SJCRH30 (cell line): ENCODE measurements around the gene SPINT2. TPM values are rescaled to one million over a fixed set of nuclear protein-coding genes. Genes with fewer than 3 reads are reported as not detected.
A peak's percentile ranks its signal among the peaks of the same experiment; 100 is the strongest.

Source experiments
- DNase-seq, 2 experiments: peaks; one replicate each; pipeline ENCODE4 v3.0.0-alpha.2; 2015 to 2020
- H3K27ac ChIP-seq: fragments of 250-450 bp; sonication (Bioruptor Pico); 2 replicates; pipeline ENCODE4 v1.5.1; 2020; ENCODE audit warnings: mild to moderate bottlenecking, moderate library complexity
- H3K27me3 ChIP-seq: fragments of 250-450 bp; sonication (Bioruptor Pico); 2 replicates; pipeline ENCODE4 v1.5.1; 2020; ENCODE audit warnings: mild to moderate bottlenecking, moderate library complexity
- H3K36me3 ChIP-seq: fragments of 250-450 bp; sonication (Bioruptor Pico); 2 replicates; pipeline ENCODE4 v1.5.1; 2020; ENCODE audit warnings: mild to moderate bottlenecking, moderate library complexity
- H3K4me1 ChIP-seq: fragments of 250-450 bp; sonication (Bioruptor Pico); 2 replicates; pipeline ENCODE4 v1.5.1; 2020; ENCODE audit warnings: mild to moderate bottlenecking, moderate library complexity
- H3K4me3 ChIP-seq: fragments of 250-450 bp; sonication (Bioruptor Pico); 2 replicates; pipeline ENCODE4 v1.5.1; 2020; ENCODE audit warnings: mild to moderate bottlenecking, moderate library complexity
- H3K9me3 ChIP-seq: fragments of 250-450 bp; sonication (Bioruptor Pico); replicated peaks from 2 replicates; pipeline ENCODE4 v1.5.1; 2020; ENCODE audit warnings: mild to moderate bottlenecking, moderate library complexity
- total RNA-seq: library from RNA; depleted of rRNA; stranded (reverse); fragments of >200 nt; shearing (Covaris generic); gene quantifications from 2 replicates; pipeline ENCODE4 v1.2.3, GENCODE V29; 2014

Gene SPINT2
- total RNA-seq, 1 experiment from 2014 or later, result 0.45 TPM

DNA sequence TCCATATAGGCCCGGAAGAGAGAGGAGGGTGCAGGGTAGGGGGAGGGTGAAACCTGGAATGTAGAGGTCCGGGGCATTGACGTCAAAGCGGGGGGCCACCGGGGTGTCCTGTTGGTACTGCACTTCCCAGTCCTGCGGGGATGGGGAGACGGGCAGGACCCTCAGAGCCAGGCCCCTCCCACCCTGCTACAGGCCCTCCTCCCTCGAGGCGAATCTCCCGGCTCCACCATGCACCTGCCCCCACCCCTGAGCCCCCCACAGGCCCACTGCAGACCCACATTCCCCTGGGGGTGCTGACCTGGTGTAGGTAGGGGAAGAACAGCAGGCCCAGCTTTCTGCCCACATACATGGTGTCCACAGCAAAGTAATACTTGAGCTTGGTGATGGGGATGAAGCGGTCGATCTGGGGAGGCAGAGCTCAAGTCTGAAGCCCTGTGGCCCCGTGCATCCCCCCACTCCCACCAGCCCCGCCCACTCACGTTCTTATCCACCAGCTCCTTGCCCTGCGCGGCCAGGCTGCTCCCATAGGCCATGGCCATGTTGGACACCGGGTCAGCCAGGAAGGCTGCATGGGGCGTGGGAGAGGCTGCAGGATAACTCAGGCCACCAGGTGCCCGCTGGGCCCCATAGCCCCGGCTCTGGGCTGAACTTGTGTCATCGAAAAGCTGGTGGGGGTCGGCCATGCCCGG lies 44.7 kb downstream of the SPINT2 start:
- no peaks in the 10 kb centered on the region for H3K27me3 ChIP-seq
- no peak overlapping the region for H3K27ac ChIP-seq
- DNase-seq, result no peak
- H3K9me3 ChIP-seq, result no peaks in the 10 kb centered on the region
- H3K4me1 ChIP-seq, result no peaks in the 10 kb centered on the region
- peaks cover 5% of the 10 kb centered on the region; the same call in 1 of the 2 replicates for H3K36me3 ChIP-seq
- H3K4me3 ChIP-seq, result no peak overlapping the region

DNA sequence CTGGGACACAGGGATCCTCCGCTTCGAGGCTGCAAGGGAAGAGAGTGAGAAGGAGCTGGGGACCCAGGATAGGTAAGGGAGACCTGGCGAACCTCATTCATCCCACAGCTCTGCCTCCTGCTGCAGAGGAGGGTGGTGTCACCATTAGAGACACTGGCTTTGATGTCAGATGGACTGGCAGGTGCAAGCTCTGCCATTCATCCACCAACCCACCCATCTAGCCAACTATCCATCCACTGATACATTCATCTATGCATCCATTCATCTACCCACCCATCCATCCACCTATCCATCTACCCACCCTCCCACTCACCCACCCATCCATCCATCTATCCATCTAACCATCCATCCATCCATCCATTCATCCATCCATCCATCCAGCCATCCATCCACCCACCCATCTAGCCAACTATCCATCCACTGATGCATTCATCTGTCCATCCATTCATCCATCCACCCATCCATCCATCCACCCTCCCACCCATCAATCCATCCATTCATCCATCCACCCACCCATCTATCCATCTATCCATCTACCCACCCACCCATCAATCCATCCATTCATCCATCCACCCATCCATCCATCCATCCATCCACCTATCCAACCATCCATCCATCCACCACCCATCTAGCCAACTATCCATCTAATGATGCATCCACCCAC lies 45.4 kb downstream of the SPINT2 start:
- DNase-seq, result no peak
- Histone ChIP-seq H3K4me1 (no peaks in the 10 kb centered on the region), H3K36me3 (peaks cover 2% of the 10 kb centered on the region; the same call in 1 of the 2 replicates), H3K9me3 (no peaks in the 10 kb centered on the region), H3K27me3 (no peaks in the 10 kb centered on the region), H3K27ac (no peak overlapping the region), H3K4me3 (no peak overlapping the region)

DNA sequence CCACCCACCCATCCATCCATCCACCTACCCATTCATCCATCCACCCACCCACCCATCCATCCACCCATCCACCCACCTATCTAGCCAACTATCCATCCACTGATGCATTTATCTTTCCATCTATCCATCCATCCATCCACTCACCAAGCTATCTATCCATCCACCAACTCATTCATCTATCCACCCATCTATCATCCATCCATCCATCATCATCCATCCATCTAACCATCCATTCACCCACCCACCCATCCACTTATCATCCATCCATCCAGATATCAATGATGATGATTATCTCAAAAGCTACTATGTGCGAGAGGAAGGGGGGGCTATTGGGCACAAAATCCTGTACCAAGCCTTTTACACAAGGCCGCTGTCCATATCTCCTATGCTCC lies 45.9 kb downstream of the SPINT2 start:
- no peaks in the 10 kb centered on the region for H3K4me1 ChIP-seq
- no peak overlapping the region for H3K4me3 ChIP-seq
- no peaks in the 10 kb centered on the region for H3K27me3 ChIP-seq
- no peaks in the 10 kb centered on the region for H3K9me3 ChIP-seq
- no peak overlapping the region for H3K27ac ChIP-seq
- H3K36me3 ChIP-seq, result peaks cover 2% of the 10 kb centered on the region; the same call in 1 of the 2 replicates
- no peak for DNase-seq

DNA sequence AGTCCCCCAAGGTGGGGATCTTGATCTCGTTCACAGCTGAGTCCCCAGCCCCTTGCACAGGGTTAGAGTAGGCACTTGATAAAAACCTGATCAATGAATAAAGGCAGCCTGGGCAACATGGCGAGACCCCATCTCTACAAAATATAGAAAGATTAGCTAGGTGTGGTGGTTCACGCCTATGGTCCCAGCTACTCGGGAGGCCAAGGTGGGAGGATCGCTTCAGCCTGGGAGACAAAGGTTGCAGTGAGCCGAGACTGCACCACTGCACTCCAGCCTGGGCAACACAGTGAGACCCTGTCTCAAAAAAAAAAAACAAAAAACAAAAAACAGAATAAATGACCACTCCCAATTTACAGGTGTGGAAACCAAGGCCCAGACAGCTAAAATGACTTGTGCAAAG lies 46.6 kb downstream of the SPINT2 start:
- Histone ChIP-seq H3K9me3 (no peaks in the 10 kb centered on the region), H3K4me1 (no peaks in the 10 kb centered on the region), H3K27ac (no peak overlapping the region), H3K27me3 (no peaks in the 10 kb centered on the region), H3K4me3 (no peak overlapping the region), H3K36me3 (peaks cover 2% of the 10 kb centered on the region; the same call in 1 of the 2 replicates)
- DNase-seq, result no peak

DNA sequence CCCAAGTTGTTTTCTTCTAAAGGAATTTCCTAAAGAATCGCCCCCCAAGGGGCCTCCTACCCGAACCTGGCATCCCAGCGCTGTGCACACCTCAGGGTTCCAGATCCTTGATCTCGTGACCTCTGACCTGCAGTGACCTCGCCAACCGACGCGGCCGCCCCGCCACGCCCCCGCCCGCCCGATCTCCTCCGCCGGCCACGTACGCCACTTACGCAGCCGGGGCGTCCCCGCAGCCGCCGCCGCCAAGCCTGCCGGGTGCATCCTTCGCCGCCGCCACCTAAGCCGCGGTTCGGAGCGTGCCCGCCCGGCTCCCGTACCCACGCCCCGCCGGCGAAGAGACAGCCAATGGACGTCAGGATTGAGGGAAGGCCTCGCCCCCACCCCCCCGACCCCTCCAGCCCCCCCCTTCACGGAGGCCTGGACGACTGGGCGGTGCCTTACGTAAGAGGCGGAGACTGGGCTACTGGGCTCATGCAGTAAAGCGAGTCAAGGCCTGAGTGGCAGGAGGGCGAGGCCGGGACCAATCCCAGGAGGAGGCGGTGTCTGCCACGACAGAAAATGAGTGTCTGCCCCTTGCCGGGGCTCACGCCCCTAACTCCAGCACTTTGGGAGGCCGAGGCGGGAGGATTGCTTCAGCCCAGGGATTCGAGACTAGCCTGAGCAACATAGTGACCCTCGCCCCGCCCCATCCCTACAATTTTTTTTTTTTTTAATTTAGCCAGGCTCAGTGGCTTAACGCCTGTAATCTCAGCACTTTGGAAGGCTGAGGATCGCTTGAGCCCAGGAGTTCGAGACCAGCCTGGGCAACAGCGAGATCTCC lies 51.5 kb downstream of the SPINT2 start, which contains the start of gene YIF1B:
Gene YIF1B, minus strand, starts transcription at position 291 of the 820 bp plus-strand sequence. Its CDS starts 30 bp downstream, at position 261.
- Histone ChIP-seq H3K27ac (peak within 1 kb of the TSS; percentile 7; the same call in 1 of the 2 replicates), H3K4me1 (peaks cover 3% of the 10 kb centered on the region), H3K27me3 (no peaks in the 10 kb centered on the region), H3K9me3 (no peaks in the 10 kb centered on the region), H3K4me3 (peak within 1 kb of the TSS; percentile 68), H3K36me3 (no peaks in the 10 kb centered on the region)
- DNase-seq, result peak; percentile 98

DNA sequence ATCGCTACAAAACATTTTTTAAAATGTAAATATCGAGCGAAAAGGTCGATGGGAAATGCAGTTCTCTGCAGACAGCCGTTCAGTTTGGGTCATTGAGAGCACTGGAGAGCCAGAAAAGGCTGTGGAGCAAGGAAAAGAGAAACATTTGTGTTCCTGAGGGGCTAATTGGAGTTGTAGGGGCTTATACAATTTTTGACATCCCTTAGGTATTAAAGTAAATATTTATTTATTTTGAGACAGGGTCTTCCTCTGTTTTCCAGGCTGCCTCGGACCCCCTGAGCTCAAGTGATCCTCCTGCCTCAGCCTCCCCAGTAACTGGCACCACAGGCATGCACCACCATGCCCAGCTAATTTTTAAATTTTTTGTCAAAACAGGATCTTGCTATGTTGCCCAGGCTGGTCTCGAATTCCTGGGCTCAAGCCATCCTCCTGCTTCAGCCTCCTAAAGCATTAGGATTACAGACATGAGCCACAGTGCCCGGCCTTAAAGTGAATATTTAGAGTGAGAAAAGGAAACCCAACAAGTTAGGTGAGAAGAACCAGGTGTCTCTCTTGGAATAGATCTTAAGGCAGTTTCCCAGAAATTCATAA lies 52.2 kb downstream of the SPINT2 start:
- no peaks in the 10 kb centered on the region for H3K36me3 ChIP-seq
- no peaks in the 10 kb centered on the region for H3K27me3 ChIP-seq
- H3K27ac ChIP-seq, result no peak overlapping the region
- H3K4me3 ChIP-seq, result peak overlapping the region; percentile 68
- no peak for DNase-seq
- H3K4me1 ChIP-seq, result peaks cover 3% of the 10 kb centered on the region
- H3K9me3 ChIP-seq, result no peaks in the 10 kb centered on the region

DNA sequence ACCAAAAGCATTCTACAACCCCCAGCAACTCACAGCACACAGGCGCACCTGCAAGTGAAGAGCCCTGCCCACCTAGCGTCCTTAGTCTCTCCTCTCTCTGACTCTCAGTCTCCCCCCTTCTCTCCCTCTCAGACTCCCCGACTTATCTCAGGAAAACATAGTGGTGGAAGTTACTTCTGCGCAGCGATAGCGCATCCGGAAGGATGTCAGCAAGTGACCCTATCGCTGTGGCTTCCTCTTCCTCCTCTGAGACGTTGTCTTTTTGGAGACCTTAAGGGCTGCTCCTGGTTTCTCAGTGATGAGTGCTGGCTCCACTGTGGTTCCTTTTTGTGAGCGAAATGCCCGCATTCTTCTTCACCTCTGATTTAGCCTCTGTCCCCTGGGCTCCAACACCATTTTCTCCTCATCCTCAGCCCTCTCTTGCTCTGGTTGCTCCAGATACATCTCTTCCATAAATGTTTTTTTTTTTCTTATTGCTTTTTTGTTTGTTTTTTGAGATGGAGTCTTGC lies 52.8 kb downstream of the SPINT2 start:
- H3K27me3 ChIP-seq, result no peaks in the 10 kb centered on the region
- peaks cover 3% of the 10 kb centered on the region for H3K4me1 ChIP-seq
- no peaks in the 10 kb centered on the region for H3K36me3 ChIP-seq
- DNase-seq, result no peak
- H3K9me3 ChIP-seq, result no peaks in the 10 kb centered on the region
- no peak overlapping the region for H3K4me3 ChIP-seq
- no peak overlapping the region for H3K27ac ChIP-seq

DNA sequence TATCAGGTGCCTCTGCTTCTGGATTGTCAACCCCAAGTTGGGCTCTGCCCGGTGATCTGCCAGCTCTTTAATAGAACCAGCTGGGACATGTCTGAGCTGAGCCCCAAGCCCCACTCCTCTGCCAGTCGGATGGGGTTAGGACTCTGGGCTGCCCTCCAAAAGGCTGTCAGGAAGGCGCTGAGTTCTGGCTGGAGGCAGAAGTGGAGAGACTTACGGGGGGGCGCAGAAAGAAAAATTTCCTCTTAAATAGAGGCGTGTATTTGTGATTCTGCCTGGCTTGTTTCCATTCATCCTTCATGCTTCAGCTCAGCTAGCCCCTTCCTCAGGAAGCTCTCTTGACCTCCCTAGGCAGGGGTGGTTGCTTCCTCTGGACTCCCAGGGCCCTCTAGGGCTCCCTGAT lies 54.3 kb downstream of the SPINT2 start:
- no peaks in the 10 kb centered on the region for H3K9me3 ChIP-seq
- DNase-seq, result no peak
- no peaks in the 10 kb centered on the region for H3K36me3 ChIP-seq
- no peak overlapping the region for H3K4me3 ChIP-seq
- no peak overlapping the region for H3K27ac ChIP-seq
- H3K4me1 ChIP-seq, result peaks cover 3% of the 10 kb centered on the region
- no peaks in the 10 kb centered on the region for H3K27me3 ChIP-seq

DNA sequence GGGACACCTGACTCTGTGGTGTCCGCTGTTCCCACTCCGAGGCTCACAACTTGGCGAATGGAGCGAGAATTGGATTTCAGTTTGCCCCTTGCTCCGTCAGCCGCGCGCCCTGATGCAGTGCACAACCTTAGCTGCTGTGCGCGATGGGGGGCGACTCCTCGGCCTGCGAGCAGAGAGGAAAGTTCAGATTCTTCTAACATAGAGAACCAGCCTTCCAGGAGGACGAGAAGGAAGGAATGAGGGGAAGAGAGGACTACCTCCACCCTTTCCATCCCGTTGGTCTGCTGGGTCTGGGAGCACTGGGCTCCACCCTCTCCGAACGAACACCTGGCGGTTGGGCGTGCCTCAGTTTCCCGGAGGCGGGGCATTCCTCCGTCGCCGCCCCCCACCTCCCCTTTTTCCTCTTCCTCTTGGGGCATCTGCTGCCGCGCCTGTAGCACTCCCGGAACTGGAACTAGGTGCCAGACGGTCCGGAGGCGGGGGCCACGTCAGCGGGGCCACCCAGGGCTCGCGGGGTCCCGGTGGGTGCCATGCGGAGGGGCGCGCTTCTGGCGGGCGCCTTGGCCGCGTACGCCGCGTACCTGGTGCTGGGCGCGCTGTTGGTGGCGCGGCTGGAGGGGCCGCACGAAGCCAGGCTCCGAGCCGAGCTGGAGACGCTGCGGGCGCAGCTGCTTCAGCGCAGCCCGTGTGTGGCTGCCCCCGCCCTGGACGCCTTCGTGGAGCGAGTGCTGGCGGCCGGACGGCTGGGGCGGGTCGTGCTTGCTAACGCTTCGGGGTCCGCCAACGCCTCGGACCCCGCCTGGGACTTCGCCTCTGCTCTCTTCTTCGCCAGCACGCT lies 55.3 kb downstream of the SPINT2 start, which contains the start of gene KCNK6:
Gene KCNK6, plus strand, starts transcription at position 425 of the 838 bp plus-strand sequence. Its CDS starts 106 bp downstream, at position 531.
- Histone ChIP-seq H3K36me3 (no peaks in the 10 kb centered on the region), H3K9me3 (no peaks in the 10 kb centered on the region), H3K27me3 (no peaks in the 10 kb centered on the region), H3K4me1 (peaks cover 3% of the 10 kb centered on the region), H3K4me3 (peak within 1 kb of the TSS; percentile 66), H3K27ac (no peak within 1 kb of the TSS)
- DNase-seq, result peak; percentile 46 to 57

DNA sequence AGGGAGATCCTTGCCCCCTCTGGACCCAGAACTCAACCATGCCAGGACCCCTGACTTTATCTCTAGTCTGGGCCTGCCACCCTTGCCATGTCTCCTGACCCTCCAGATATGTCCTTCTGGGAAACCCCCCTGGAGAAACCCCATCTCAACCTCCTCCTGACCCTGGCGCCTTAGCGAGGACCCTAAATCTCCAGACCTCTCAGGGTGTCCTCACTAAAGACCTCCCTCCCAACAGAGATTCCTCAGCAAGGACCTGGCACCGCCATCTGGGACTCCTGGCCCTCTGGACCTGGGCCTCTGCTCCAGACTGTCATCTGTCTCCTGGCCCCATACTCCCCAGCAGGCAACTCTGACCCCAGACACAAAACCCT lies 56.6 kb downstream of the SPINT2 start:
- no peaks in the 10 kb centered on the region for H3K9me3 ChIP-seq
- H3K27ac ChIP-seq, result no peak overlapping the region
- no peak overlapping the region for H3K4me3 ChIP-seq
- no peak for DNase-seq
- no peaks in the 10 kb centered on the region for H3K27me3 ChIP-seq
- H3K36me3 ChIP-seq, result no peaks in the 10 kb centered on the region
- peaks cover 3% of the 10 kb centered on the region for H3K4me1 ChIP-seq

DNA sequence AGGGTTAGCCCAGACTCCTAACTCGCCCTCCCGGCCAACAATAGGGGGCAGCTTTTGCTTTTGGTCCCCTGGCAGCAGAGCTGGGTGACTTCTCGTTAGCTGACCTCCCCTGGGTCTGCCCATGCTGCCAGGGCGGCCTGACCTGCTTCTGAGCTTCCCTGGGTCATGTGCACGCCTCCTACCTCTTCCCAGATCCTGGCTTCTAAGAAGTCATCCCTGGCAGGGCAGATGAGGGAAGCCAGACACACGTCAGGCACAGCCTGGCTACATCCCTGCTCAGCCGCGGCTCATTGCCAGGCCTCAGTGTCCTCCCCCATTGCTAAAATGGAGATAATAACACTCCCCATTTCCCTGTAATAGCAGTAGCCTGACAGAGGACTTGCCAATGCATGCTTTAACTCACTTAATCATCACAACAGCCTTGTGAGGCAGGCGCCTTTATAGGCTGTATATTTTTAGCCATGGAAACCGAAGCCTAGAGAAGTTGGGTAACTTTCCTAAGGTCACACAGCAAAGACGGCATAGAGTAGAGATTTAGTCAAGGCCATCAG lies 57.3 kb downstream of the SPINT2 start:
- Histone ChIP-seq H3K9me3 (no peaks in the 10 kb centered on the region), H3K27me3 (no peaks in the 10 kb centered on the region), H3K4me3 (no peak overlapping the region), H3K4me1 (no peaks in the 10 kb centered on the region; the same call in 1 of the 2 replicates), H3K27ac (no peak overlapping the region), H3K36me3 (no peaks in the 10 kb centered on the region)
- no peak for DNase-seq

DNA sequence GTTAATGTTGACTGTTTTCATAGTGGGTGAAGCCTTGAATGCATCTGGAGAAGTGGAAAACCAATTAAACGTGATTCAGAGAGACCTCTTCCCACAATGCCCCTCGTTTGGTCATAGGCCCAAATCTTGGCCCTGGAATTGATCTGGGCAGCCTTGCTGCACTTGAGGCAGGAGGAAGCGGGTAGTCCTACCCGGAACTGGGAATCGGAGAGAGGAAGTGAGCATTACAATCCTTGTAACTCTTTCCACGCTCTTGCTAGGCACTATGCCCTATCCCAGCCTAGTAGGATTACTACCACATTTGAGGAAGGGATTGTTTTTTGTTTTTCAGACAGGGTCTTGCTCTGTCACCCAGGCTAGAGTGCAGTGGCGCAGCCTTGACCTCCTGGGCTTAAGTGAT lies 58.9 kb downstream of the SPINT2 start:
- no peaks in the 10 kb centered on the region for H3K27me3 ChIP-seq
- H3K27ac ChIP-seq, result no peak overlapping the region
- no peaks in the 10 kb centered on the region; the same call in 1 of the 2 replicates for H3K4me1 ChIP-seq
- DNase-seq, result no peak
- H3K36me3 ChIP-seq, result no peaks in the 10 kb centered on the region
- no peak overlapping the region for H3K4me3 ChIP-seq
- no peaks in the 10 kb centered on the region for H3K9me3 ChIP-seq

DNA sequence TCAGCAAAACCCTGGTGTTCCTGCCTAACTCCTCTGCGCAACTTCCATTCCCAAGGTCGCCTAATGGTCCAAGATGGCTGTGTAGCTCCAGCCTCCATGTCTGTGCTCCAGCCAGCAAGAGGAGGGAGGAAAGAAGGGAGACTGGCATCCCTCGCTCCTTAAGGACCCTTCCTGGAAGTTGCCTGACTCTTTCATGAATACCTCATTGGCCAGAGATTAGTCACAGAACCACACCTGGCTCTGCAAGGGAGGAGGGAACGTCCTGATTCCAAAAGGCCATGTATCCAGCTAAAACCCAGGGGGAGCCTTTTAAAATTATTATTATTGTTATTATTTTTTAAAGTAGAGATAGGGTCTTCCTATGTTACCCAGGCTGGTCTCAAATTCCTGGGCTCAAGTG lies 60.1 kb downstream of the SPINT2 start:
- Histone ChIP-seq H3K36me3 (no peaks in the 10 kb centered on the region), H3K27me3 (no peaks in the 10 kb centered on the region), H3K9me3 (no peaks in the 10 kb centered on the region), H3K4me3 (no peak overlapping the region), H3K4me1 (no peaks in the 10 kb centered on the region; the same call in 1 of the 2 replicates), H3K27ac (no peak overlapping the region)
- no peak for DNase-seq
